Esophagus squamous epithelium (tissue), 5 donors: Measurements from ENCODE around the gene USE1. TPM values are rescaled to one million over a fixed set of nuclear protein-coding genes. Genes with fewer than 3 reads are reported as not detected.

Experiments
- DNase-seq: peaks from one replicate; lab custom pipeline; 2025; lab: John Stamatoyannopoulos, UW
- H3K27ac ChIP-seq, 4 donors: fragments of 200-600 bp; sonication (generic); one replicate each; pipeline ENCODE4 v1.5.1; 2016 to 2019; ENCODE audit warnings: mild to moderate bottlenecking in 1 of 4
- H3K27me3 ChIP-seq, 4 donors: fragments of 200-600 bp; sonication (generic); 1 replicate in 3 of 4; 2 replicates in 1 of 4; pipeline versions ENCODE4 v1.5.1 to v1.6.0; 2017 to 2021; ENCODE audit warnings: antibody characterized with exemption in 1 of 4
- H3K36me3 ChIP-seq, 3 donors: fragments of 200-600 bp; sonication (generic); one replicate each; pipeline ENCODE4 v1.5.1; 2016 to 2019
- H3K4me1 ChIP-seq, 3 donors: fragments of 200-600 bp; sonication (generic); one replicate each; pipeline ENCODE4 v1.5.1; 2017 to 2019
- H3K4me3 ChIP-seq, 4 donors: fragments of 200-600 bp; sonication (generic); 1 replicate in 3 of 4; 2 replicates in 1 of 4; pipeline ENCODE4 v1.5.1; 2016 to 2019; ENCODE audit warnings: mild to moderate bottlenecking in 2 of 4, moderate library complexity in 1 of 4
- H3K9me3 ChIP-seq, 3 donors: fragments of 200-600 bp; sonication (generic); one replicate each; pipeline ENCODE4 v1.5.1; 2016 to 2019
- CTCF ChIP-seq, 6 experiments: fragments of 450-650 bp in 4 of 6; fragments of 200-600 bp in 2 of 6; sonication (generic) in 2 of 6; IDR thresholded peaks; one replicate each; pipeline ENCODE4 v1.5.1; 2016 to 2019; ENCODE audit warnings: antibody characterized with exemption in 6 of 6, mild to moderate bottlenecking in 4 of 6, moderate library complexity in 4 of 6
- POLR2A ChIP-seq, 4 donors: fragments of 450-650 bp; IDR thresholded peaks; one replicate each; pipeline ENCODE4 v1.6.1; 2017; ENCODE audit warnings: antibody characterized with exemption in 4 of 4, mild to moderate bottlenecking in 4 of 4, moderate library complexity in 3 of 4
- WGBS, 2 donors: methylation state at CpG; one replicate each; pipeline ENCODE4 v1.1.5; 2018; 5-methylcytosine and 5-hydroxymethylcytosine counted together
- intact Hi-C: fragments of 100-400 bp; cut with DNase I; formaldehyde crosslinking; loops from one replicate; pipeline ENCODE4 v1.15.0; 2022
- total RNA-seq, 4 donors: library from RNA; depleted of rRNA; stranded (reverse); fragments of >200 nt; gene quantifications; one replicate each; pipeline ENCODE4 v1.1.0, GENCODE V29; 2016
- donor health status: DM: yes; HTN: yes; CAD: no.

USE1 gene
- total RNA-seq, 4 donors from 2014 or later: 11.2 to 22.5 (median 17.6) TPM

GRCh38 chr19:17237747-17238706, 22.9 kb downstream of the USE1 start:
- H3K9me3 ChIP-seq: no peaks in the 10 kb centered on the region
- WGBS, 2 donors: 75 to 89% methylated on average over 11 to 12 of the region's 13 CpGs
- peaks cover 0 to 71% (median 5%) of the 10 kb centered on the region in 3 donors for H3K36me3 ChIP-seq
- H3K27me3 ChIP-seq: no peaks in the 10 kb centered on the region
- no peak for DNase-seq
- no peak overlapping the region for H3K27ac ChIP-seq
- H3K4me3 ChIP-seq: no peak overlapping the region
- TF ChIP-seq POLR2A (IDR thresholded peaks at IDR 0.05) (no peak), CTCF (IDR thresholded peaks at IDR 0.05) (no peak)
- peaks cover 24 to 66% (median 27%) of the 10 kb centered on the region in 3 donors for H3K4me1 ChIP-seq
- intact Hi-C loops: no loop called here

GRCh38 chr19:17240062-17240752, 25.1 kb downstream of the USE1 start:
- DNase-seq: no peak
- Histone ChIP-seq H3K27me3 (no peaks in the 10 kb centered on the region), H3K27ac (no peak overlapping the region), H3K4me1 (peaks cover 17 to 72% (median 18%) of the 10 kb centered on the region in 3 donors), H3K36me3 (peaks cover 0 to 49% (median 5%) of the 10 kb centered on the region in 3 donors), H3K4me3 (no peak overlapping the region), H3K9me3 (no peaks in the 10 kb centered on the region)
- intact Hi-C loops: no loop called here
- 73 to 76% methylated on average over 13 to 15 of the region's 24 CpGs for WGBS, 2 donors
- TF ChIP-seq POLR2A (IDR thresholded peaks at IDR 0.05) (no peak), CTCF (IDR thresholded peaks at IDR 0.05) (no peak)

- Histone ChIP-seq H3K4me1 (peaks cover 15 to 65% (median 16%) of the 10 kb centered on the region in 3 donors), H3K4me3 (no peak overlapping the region), H3K36me3 (peaks cover 0 to 49% (median 5%) of the 10 kb centered on the region in 3 donors), H3K9me3 (no peaks in the 10 kb centered on the region), H3K27me3 (no peaks in the 10 kb centered on the region), H3K27ac (peak overlapping the region in 3 of 4 donors; percentile 42 to 94 (median 88))
- no peak for DNase-seq
- intact Hi-C loops: no loop called here
- 93 to 98% methylated on average over 5 to 6 of the region's 6 CpGs for WGBS, 2 donors
- TF ChIP-seq POLR2A (IDR thresholded peaks at IDR 0.05): no peak
- TF ChIP-seq CTCF (IDR thresholded peaks at IDR 0.05): no peak
These were observed 25.8 kb downstream of the USE1 start for GRCh38 chr19:17240826-17241399.

- TF ChIP-seq POLR2A (IDR thresholded peaks at IDR 0.05) (no peak), CTCF (IDR thresholded peaks at IDR 0.05) (no peak)
- DNase-seq: no peak
- H3K27me3 ChIP-seq: no peaks in the 10 kb centered on the region
- H3K27ac ChIP-seq: peak overlapping the region; percentile 88 to 94 (median 92)
- H3K36me3 ChIP-seq: peaks cover 0 to 38% (median 5%) of the 10 kb centered on the region in 3 donors
- no peaks in the 10 kb centered on the region for H3K9me3 ChIP-seq
- peak overlapping the region in 3 of 4 donors; percentile 89 to 95 (median 92) for H3K4me3 ChIP-seq
- 55 to 57% methylated on average over 4 of the region's 8 CpGs for WGBS, 2 donors
- H3K4me1 ChIP-seq: peaks cover 17 to 65% (median 31%) of the 10 kb centered on the region in 3 donors
- intact Hi-C loops: no loop called here
These were observed 27.5 kb downstream of the USE1 start for GRCh38 chr19:17242431-17243208.
